Spinal cord (tissue), 10 donors: ENCODE data around the gene ARFGAP2. TPM values are rescaled to one million over a fixed set of nuclear protein-coding genes. Genes with fewer than 3 reads are reported as not detected.
A peak's percentile ranks its signal among the peaks of the same experiment; 100 is the strongest.

Source experiments
- DNase-seq, 6 donors: peaks; one replicate each; pipeline versions ENCODE4 v3.0.0 to v3.0.0-alpha.2; 2013 to 2015; ENCODE audit warnings: low spot score in 6 of 6, low read depth in 4 of 6
- H3K27ac ChIP-seq: one replicate; pipeline ENCODE4 v1.5.1; 2013; ENCODE audit warnings: low read depth, low read length, control low read depth
- H3K27me3 ChIP-seq: one replicate; pipeline ENCODE4 v1.6.1; 2013; ENCODE audit warnings: low read length; ENCODE audit not compliant: control insufficient read depth, insufficient read depth
- H3K36me3 ChIP-seq: one replicate; pipeline ENCODE4 v1.6.1; 2013; ENCODE audit warnings: low read length; ENCODE audit not compliant: control insufficient read depth, insufficient read depth
- H3K4me1 ChIP-seq: one replicate; pipeline ENCODE4 v1.6.1; 2013; ENCODE audit warnings: low read length; ENCODE audit not compliant: control insufficient read depth, insufficient read depth
- H3K4me3 ChIP-seq: one replicate; pipeline ENCODE4 v1.5.1; 2013; ENCODE audit warnings: low read depth, low read length, control low read depth
- H3K9me3 ChIP-seq: one replicate; pipeline ENCODE4 v1.6.1; 2013; ENCODE audit warnings: low read length; ENCODE audit not compliant: control insufficient read depth, insufficient read depth
- WGBS: methylation state at CpG from one replicate; pipeline ENCODE4 v1.1.5; 2013; ENCODE audit warnings: missing lambda C conversion rate; ENCODE audit not compliant: insufficient coverage; 5-methylcytosine and 5-hydroxymethylcytosine counted together
- polyA plus RNA-seq, 2 donors: library from polyadenylated mRNA; unstranded; fragments of 120-200 nt; gene quantifications; one replicate each; pipeline ENCODE4 v1.2.1, GENCODE V29; 2013; ENCODE audit not compliant: insufficient read length in 2 of 2
- total RNA-seq, 2 donors: library from RNA; depleted of rRNA in 1 of 2; stranded (reverse); fragments of 120-200 nt in 1 of 2; fragments of >200 nt in 1 of 2; gene quantifications; one replicate each; pipeline versions ENCODE4 v1.2.3 to v1.2.4, GENCODE V29; 2013 to 2014
- donor health status: healthy.

ARFGAP2 gene
- total and polyA plus RNA-seq, 4 donors, result 82.7 to 96.5 (median 91.9) TPM

DNA sequence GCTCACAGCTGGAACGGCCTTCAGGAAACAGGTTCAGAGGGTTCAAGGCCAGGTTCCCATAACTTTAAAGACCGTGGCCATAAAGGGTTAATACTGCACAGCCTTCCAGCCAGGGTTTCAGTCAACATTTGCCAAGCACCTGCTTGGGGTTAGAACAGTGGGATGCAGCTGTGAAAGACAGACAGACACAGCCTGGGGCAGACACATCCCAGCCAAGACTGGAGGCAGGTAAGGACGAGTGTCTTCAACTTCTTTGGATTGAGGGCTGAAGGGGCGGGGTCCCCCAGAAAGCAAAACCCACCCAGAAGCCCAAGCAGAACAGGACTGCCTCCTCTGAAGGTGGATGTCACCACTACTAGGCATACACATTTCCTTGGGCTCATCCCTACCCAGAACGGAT, 14.3 kb downstream of the ARFGAP2 start:
- WGBS, result 65% methylated on average over 5 of the region's 5 CpGs
- H3K27me3 ChIP-seq, result no peaks in the 10 kb centered on the region
- H3K4me1 ChIP-seq, result peaks cover 23% of the 10 kb centered on the region
- H3K4me3 ChIP-seq, result no peak overlapping the region
- no peaks in the 10 kb centered on the region for H3K9me3 ChIP-seq
- no peak for DNase-seq
- H3K36me3 ChIP-seq, result peaks cover 85% of the 10 kb centered on the region
- no peak overlapping the region for H3K27ac ChIP-seq

GRCh38 chr11:47161890-47162289, 14.8 kb downstream of the ARFGAP2 start:
- Histone ChIP-seq H3K27ac (no peak overlapping the region), H3K36me3 (peaks cover 86% of the 10 kb centered on the region), H3K4me3 (no peak overlapping the region), H3K4me1 (peaks cover 23% of the 10 kb centered on the region), H3K9me3 (no peaks in the 10 kb centered on the region), H3K27me3 (no peaks in the 10 kb centered on the region)
- WGBS, result 63% methylated on average over 2 of the region's 9 CpGs
- no peak for DNase-seq

GRCh38 chr11:47161134-47161854, 15.4 kb downstream of the ARFGAP2 start:
- no peaks in the 10 kb centered on the region for H3K27me3 ChIP-seq
- peaks cover 23% of the 10 kb centered on the region for H3K4me1 ChIP-seq
- WGBS, result 46% methylated on average over 14 of the region's 14 CpGs
- H3K4me3 ChIP-seq, result no peak overlapping the region
- no peak overlapping the region for H3K27ac ChIP-seq
- peaks cover 84% of the 10 kb centered on the region for H3K36me3 ChIP-seq
- peak in 2 of 6 donors; percentile 82 to 85 for DNase-seq
- H3K9me3 ChIP-seq, result no peaks in the 10 kb centered on the region

DNA sequence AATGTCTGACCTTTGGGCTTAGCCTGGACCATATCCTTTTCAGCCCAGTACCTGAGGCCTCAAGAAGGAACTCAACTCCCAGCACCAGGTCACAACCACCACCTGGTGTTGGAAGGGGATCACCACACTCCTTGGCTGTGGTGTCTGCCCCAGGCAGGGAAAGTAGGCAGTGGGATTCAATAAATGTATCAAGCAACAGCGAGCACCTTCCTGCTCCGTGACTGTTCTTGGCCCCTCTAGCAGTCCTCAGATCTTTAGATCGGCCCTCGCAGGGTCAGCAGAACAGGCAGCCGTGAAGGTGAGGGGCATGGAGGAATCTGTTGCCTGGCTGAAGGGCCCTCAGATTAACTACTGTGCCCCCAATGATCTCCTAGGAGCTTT, 15.9 kb downstream of the ARFGAP2 start:
- DNase-seq, result no peak
- H3K9me3 ChIP-seq, result no peaks in the 10 kb centered on the region
- H3K36me3 ChIP-seq, result peaks cover 83% of the 10 kb centered on the region
- WGBS, result 85% methylated on average over 5 of the region's 5 CpGs
- H3K27me3 ChIP-seq, result no peaks in the 10 kb centered on the region
- no peak overlapping the region for H3K27ac ChIP-seq
- peaks cover 29% of the 10 kb centered on the region for H3K4me1 ChIP-seq
- no peak overlapping the region for H3K4me3 ChIP-seq

DNA sequence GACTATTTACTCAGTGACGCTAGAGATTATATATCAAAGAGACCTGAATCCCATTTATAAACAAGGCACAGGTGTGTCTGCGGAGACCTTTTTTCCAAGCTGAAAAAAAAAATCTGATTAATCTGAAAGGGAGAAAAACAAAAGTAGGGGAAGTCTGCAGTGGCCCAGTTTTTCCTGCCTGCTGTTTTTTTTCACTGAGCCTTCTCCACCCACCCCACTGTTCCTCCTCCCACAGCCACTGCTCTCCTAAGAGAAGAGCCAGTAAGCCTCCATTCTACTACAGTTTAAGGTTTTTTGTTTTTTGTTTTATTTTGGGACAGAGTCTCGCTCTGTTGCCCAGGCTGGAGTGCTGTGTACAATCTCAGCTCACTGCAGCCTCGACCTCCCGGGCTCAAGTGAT, 18.4 kb downstream of the ARFGAP2 start:
- DNase-seq, result no peak
- 97% methylated on average over 3 of the region's 5 CpGs for WGBS
- H3K4me1 ChIP-seq, result peaks cover 54% of the 10 kb centered on the region
- H3K36me3 ChIP-seq, result peaks cover 58% of the 10 kb centered on the region
- no peak overlapping the region for H3K4me3 ChIP-seq
- no peak overlapping the region for H3K27ac ChIP-seq
- H3K9me3 ChIP-seq, result no peaks in the 10 kb centered on the region
- H3K27me3 ChIP-seq, result no peaks in the 10 kb centered on the region

- WGBS, result 86% methylated on average over 8 of the region's 8 CpGs
- Histone ChIP-seq H3K4me3 (no peak overlapping the region), H3K36me3 (peaks cover 56% of the 10 kb centered on the region), H3K4me1 (peaks cover 57% of the 10 kb centered on the region), H3K27me3 (no peaks in the 10 kb centered on the region), H3K27ac (no peak overlapping the region), H3K9me3 (no peaks in the 10 kb centered on the region)
- DNase-seq, result no peak
Measured at GRCh38 chr11:47157805-47158204, 18.9 kb downstream of the ARFGAP2 start.

- H3K4me1 ChIP-seq, result peaks cover 56% of the 10 kb centered on the region
- no peak overlapping the region for H3K4me3 ChIP-seq
- WGBS, result 87% methylated on average over 18 of the region's 20 CpGs
- peaks cover 48% of the 10 kb centered on the region for H3K36me3 ChIP-seq
- H3K27ac ChIP-seq, result no peak overlapping the region
- no peaks in the 10 kb centered on the region for H3K27me3 ChIP-seq
- H3K9me3 ChIP-seq, result no peaks in the 10 kb centered on the region
- DNase-seq, result no peak
Measured at GRCh38 chr11:47156951-47157350, 19.7 kb downstream of the ARFGAP2 start.

GRCh38 chr11:47156333-47156732, 20.3 kb downstream of the ARFGAP2 start:
- peaks cover 42% of the 10 kb centered on the region for H3K36me3 ChIP-seq
- H3K27ac ChIP-seq, result no peak overlapping the region
- DNase-seq, result no peak
- no peaks in the 10 kb centered on the region for H3K9me3 ChIP-seq
- peaks cover 51% of the 10 kb centered on the region for H3K4me1 ChIP-seq
- no peaks in the 10 kb centered on the region for H3K27me3 ChIP-seq
- no peak overlapping the region for H3K4me3 ChIP-seq
- 71% methylated on average over 4 of the region's 6 CpGs for WGBS

- H3K4me1 ChIP-seq, result peaks cover 46% of the 10 kb centered on the region
- 92% methylated on average over 2 of the region's 4 CpGs for WGBS
- no peak overlapping the region for H3K27ac ChIP-seq
- no peak overlapping the region for H3K4me3 ChIP-seq
- DNase-seq, result no peak
- H3K9me3 ChIP-seq, result no peaks in the 10 kb centered on the region
- H3K27me3 ChIP-seq, result no peaks in the 10 kb centered on the region
- H3K36me3 ChIP-seq, result peaks cover 38% of the 10 kb centered on the region
Measured at GRCh38 chr11:47155879-47156278, 20.8 kb downstream of the ARFGAP2 start.
